ENCODE results near the gene SETX.

DNA sequence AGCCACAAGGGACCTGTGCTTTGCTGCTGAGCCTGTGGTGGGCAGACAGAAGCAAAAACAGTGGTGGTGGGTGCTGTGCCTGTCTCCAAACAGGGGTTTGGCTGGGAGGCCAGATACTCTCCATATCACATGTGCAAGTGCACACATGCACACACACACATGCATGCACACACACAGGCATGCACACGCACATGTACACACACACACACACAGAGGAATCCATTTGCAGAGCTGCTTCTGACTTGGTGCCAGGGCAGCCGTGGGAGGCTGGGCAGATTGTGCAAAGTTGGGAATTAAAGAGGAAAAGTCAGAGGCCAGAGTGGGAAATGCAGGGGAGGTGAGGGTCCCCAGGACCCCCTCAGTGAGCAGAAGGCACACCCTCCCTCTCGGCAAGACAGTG is 121.6 kb downstream of the SETX start:
- TF ChIP-seq GATA3 (IDR thresholded peaks at IDR 0.05; ENCODE audit: low read depth, low read length) = no peak
- TF ChIP-seq GATA2 (IDR thresholded peaks at IDR 0.05; ENCODE audit: low read depth, low read length) = no peak
